ENCODE results near the gene CYP1A1.
"Not testable (repeated sequence)": the region's sequence is repeated elsewhere in the genome, so short reads cannot be mapped to it uniquely, and the experiment has no call there.

The CYP1A1 gene

DNA sequence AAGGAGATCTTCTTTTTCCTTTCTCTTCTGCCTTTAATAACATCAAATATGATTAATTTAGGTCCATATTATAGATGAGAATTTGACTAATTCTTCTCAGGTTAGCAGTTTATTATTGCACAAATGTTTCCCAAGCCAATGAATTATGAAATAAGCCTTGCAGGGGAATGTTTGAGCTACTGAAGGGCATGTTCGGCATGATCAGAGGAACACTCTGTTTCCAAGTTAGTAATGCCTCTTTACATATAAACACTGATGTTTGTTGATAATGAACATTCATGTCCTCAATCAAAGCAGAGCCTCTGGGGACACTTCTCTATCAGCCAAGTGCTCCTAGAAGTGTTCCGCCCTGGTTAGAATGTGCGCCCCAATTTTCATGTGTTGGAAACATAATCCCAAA is 10.0 kb upstream of the CYP1A1 start:
- no peak for DNase-seq (ENCODE audit: low read depth)

DNA sequence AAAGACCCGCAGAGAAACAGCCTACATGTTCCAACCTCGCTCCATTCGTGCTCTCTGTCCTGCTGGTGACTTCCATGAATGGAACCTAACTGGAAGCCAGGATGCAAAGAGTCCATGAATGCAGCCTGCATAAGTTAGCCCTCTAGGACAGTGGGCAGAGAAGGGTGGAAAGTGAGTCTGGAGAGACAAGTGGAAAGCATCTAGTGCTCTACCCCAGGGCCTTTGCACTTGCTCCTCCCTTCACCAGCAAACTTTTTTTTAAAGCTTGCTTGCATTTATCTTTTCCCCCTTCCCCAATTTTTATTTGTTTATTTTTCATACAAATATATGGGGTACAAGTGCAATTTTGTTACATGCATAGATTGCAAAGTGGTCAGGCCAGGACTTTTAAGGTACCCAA is 7.9 kb upstream of the CYP1A1 start:
- DNase-seq (ENCODE audit: low read depth) = no peak

DNA sequence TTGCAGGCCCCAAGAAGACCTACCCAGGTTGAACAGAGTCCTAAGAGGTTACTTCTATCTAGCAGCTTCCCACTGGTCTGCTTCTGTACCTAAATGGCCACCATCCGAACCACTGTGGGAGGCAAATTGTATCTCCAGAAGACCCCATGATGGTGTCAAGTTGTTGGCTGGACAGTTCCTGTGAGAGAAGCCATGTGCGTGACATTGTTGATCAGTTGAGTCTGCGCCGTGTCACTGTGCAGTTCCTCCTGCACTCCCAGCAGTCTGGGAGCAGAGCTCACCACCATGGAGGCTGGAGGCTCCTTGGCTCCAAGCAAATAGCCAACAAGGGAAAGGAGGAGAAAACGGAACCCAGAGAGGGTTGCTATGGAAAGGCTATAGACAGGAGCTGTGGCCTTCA is 7.5 kb upstream of the CYP1A1 start:
- no peak for DNase-seq (ENCODE audit: low read depth)

DNA sequence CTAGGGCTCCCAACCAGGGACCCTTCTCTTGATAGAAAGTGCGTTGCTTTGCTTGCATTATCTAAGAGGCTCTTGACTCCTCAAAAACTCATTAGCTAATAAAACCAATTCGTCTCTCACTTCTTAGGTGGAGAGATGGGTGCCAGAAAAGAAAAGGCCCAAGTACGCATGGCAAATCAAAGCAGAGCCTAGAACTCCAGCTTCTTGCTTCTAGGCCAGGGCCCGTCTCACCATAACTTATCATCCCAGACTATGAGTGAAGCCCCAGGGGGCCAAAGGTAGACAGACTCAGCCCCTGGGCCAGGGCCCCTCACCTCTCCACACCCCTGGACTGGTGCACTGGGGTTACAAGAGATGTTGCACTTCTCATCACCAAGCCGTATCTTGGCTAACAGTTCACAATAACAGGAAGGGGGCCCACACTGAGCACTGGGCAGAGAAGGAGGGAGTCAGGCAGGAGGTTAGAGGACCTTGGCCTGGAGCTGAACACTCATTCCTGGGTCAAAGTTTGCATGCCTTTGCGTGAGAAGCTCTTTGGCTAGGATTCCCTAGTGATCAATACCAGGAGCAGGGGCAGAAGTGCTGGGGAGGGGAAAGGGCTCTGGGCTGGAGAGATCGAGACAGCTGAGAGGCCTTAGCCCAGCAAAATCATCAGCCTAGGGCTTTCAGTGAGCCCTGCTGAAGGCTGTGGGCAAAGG is 5.4 kb upstream of the CYP1A1 start:
- DNase-seq (ENCODE audit: low read depth) = no peak

DNA sequence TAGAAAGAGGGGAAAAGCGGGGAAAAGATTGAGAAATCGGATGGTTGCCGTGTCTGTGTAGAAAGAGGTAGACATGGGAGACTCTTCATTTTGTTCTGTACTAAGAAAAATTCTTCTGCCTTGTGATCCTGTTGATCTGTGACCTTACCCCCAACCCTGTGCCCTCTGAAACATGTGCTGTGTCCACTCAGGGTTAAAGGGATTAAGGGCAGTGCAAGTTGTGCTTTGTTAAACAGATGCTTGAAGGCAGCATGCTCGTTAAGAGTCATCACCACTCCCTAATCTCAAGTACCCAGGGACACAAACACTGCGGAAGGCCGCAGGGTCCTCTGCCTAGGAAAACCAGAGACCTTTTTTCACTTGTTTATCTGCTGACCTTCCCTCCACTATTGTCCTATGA is 4.0 kb upstream of the CYP1A1 start:
- not testable (repeated sequence) for DNase-seq (ENCODE audit: low read depth)

DNA sequence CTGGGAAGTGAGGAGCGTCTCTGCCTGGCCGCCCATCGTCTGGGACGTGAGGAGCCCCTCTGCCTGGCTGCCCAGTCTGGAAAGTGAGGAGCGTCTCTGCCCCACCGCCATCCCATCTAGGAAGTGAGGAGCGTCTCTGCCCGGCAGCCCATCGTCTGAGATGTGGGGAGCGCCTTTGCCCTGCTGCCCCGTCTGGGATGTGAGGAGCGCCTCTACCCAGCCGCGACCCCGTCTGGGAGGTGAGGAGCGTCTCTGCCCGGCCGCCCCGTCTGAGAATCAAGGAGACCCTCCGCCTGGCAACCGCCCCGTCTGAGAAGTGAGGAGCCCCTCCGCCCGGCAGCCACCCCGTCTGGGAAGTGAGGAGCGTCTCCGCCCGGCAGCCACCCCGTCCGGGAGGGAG is 3.4 kb upstream of the CYP1A1 start:
- not testable (repeated sequence) for DNase-seq (ENCODE audit: low read depth)

DNA sequence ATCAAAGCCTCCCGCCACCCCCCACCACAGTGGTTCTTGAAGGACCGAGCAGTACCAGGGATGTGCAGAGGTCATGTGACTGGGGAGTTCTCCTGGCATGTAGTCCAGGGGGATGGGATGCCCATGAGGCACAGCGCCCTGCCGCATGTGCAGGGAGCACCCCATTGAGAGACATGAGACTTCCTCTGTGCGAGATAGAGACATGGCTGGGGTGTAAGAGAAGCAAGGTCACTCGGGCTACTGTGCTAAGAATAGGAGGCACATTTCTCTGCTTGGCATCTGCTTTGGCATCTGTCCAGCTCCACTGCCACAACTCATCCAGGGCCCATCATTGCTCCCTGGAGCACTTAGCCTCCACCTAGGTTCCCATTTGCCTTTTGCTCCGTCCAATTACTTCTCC is 2.4 kb upstream of the CYP1A1 start:
- DNase-seq (ENCODE audit: low read depth) = no peak

DNA sequence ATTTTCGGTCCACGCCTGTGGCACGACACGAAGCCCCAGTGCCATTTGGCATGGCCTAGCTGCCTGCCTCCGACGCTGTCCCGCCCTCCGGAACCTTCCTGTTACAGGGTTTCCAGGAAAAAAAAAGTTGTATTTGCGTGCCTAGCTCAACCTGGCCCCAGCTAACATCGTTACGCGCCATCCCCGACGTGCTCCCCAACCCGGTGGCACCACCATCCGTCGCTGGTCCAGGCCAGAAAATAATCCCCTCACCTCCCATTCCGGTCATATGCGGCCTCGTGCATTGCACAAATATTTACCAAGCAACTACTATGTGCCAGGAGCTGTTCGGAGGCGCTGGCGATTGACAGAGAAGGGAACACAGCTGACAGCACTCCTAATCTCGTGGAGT is 1.4 kb upstream of the CYP1A1 start:
- no peak for DNase-seq (ENCODE audit: low read depth)

DNA sequence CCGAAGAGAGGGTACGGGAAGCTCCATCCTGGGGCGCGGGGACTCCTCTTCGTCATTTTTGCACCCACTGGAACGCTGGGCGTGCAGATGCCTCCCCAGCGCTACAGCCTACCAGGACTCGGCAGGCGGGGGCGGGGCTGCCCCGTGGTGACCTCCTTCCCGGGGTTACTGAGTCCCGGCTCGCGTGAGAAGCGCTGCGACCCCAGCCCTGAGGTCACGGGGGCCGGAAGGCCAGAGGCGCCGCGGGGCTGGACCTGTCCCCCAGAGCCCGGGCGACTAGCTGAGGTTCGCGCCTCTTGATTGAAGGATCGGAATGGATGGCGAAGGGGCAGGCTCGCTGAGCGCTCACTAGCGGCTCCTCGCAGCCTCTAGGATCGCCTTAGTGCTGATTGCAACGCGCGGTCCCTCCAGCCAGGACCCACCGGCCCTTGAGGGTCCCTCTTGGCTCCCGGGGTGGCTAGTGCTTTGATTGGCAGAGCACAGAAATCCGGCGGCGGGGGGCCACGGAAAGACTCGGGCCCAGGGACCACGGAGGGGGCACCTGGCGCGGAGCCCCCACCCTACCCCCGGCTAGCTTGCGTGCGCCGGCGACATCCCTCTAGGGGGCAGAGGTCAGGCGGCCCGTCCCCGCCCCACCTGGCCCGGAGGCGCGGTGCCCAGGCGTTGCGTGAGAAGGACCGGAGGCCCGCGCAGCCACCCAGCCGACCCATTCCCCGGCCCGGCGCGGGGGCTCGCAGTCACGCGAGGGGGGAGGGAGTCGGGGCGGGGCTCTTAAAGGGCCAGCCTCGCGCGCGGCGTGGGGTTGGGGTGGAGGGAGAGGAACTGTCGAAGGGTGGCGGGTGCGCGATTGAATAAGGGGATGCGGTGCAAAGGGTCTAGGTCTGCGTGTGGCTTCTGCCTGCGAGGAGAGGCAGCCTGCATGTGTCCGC is 781 bp upstream of the CYP1A1 start:
- DNase-seq (ENCODE audit: low read depth) = peak; percentile 58

DNA sequence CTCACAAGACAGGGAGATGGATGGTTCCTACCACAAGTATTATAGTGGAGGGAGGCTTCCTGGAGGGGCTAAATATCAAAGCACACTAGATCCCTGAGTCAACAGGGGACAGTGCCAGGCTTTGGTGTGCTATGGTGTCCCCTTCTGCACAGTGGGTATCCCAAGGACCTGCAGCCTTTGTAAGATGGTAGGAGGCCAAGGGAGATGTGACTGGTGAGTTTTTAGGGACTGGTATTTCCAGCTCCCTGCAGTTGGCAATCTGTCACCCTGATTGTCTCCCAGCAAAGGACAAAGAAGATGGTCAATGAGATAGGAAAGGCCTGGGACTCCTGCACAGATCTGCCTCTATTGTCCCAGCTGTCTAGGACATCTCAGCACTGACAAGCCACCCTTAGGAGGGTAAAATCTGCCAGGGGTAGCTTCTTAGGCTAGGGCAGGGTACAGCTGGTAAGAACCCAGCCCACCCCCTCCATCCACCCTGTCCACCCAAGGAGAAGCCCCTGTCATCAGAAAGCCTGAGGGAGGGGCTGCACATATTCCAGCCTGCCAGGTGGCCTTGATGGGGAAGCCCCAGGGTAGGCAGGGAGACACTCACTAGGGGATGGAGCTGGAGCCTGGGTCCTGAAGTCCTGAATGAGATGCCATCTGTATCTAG is 631 bp downstream of the CYP1A1 start:
- DNase-seq (ENCODE audit: low read depth) = no peak

DNA sequence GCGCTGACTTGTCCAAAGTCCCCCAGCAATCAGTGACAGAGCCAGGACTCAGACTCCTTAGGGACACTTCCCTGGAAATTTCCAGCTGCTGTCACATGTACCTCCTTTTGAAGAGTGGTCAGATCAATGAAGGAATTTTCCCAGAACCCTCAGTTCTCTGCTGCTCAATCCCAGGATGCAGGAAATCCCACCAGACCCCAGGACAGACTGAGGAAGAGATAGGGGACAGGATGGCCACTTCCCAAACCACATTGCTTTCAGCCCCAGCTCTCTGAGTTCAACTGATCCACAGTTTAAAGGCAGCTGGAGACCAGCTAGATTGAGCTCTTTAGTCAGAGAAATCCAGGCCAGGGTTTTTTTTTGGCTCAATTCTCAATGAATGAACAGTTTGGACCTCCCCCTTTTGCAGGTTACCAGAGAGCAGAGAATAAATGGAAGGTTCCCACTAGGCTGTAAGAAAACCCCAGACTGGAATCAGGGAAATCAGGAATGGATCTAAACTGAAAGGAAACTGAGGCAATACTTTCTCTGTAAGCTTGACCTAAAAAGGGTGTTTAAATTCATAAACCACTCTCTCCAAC is 1.5 kb downstream of the CYP1A1 start:
- no peak for DNase-seq (ENCODE audit: low read depth)

DNA sequence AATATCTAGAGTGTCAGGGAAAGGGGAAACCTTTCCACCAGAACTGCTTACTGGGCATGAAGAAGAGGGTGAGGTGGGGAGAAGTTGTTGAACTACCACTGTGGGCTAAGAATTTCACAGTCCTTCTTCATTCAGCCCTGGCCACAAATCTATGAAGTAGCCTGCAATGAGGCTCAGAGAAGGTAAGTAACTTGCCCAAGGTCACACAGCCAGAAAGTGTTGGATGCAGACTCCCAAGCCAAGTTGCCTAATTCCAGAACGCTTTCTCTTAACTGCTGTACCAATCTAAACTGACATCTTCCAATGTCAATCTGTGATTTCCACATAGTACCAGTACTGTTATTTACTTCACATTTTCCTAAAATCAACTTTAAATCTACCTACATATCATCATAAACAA is 2.1 kb downstream of the CYP1A1 start:
- DNase-seq (ENCODE audit: low read depth) = no peak

DNA sequence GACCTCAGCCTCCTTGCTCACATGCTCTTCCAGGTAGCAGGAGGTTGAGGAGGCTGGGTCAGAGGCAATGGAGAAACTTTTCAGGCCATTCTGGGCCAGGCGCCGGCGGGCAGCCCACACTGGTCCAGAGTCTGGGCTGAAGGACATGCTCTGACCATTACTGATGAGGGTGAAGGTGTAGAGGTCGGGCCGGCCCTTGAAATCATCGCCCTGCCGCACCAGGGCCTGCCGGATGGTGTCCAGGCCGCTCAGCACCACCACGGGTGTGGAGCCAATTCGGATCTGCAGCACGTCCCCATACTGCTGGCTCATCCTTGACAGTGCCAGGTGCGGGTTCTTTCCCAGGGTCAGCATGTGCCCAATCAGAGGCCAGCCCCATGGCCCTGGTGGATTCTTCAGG is 2.7 kb downstream of the CYP1A1 start:
- no peak for DNase-seq (ENCODE audit: low read depth)

DNA sequence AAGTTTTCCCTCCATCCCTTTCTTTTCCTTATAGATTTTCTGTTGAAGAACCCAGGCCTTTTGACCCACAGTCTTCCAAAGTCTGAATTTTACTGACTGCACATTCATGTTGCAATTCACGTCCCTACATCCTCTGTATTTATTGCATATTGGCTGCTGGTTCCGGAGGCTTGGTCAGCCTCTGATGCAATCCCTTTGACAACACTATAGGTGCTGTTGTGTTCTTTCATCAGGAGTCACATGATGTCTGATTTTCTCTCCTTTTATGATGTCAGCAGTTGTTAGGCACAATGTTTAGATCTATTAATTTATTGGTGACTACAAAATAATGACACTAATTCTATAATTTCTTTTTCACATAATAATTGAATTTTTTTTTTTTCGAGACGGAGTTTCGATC is 8.7 kb downstream of the CYP1A1 start:
- no peak for DNase-seq (ENCODE audit: low read depth)

DNA sequence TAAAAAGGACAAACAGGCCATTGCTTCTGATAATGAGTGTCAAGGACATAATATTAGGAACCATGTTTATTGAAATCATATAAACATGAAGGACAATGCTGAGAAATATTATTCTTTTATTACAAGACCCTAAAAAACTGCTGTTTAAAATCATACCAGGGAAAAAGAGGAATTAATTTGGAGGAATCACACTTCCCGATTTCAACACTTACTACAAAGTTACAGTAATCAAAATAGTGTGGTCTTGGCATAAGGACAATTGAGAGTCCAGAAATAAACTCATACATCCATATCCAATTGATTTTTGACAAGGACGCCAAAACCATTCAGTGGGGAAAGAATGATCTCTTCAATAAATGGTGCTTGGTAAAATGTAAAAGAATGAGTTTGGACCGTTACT is 13.0 kb downstream of the CYP1A1 start:
- no peak for DNase-seq (ENCODE audit: low read depth)

DNA sequence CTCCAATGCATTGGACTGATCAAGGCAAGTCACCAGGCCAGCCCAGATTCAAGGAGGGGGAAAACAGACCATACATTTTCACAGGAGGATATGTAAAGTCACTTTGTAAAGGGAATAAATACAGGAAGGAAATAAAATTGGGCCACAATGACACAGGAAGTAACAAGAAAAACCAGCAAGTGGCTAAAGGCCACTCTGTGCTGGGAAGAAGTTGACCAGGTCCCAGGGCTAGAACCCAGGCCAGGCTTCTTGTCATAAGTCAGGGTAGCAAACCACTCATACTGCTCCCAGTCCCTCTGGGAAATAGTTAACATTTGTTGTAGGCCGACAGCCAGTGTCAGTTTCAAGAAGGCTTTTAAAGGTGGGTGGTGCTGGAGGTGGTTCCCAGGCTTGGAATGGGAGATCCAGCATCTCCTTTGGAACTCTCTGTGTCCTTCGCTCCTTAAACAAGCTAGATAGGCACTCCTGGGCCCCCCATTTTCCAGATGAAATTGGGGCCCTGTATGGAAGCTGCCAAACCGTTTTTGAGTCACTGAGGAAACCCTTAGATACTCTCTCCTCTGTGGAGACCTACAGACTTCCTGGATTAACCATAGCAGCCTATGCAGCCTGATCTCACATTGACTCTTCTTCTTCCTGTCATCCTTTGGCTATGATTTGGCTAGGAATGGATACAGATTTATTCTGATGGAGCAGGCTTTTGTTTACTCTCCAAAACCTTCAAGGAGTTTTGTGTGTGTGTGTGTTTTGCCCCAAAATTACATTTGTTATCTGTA is 14.8 kb downstream of the CYP1A1 start:
- no peak for DNase-seq (ENCODE audit: low read depth)

DNA sequence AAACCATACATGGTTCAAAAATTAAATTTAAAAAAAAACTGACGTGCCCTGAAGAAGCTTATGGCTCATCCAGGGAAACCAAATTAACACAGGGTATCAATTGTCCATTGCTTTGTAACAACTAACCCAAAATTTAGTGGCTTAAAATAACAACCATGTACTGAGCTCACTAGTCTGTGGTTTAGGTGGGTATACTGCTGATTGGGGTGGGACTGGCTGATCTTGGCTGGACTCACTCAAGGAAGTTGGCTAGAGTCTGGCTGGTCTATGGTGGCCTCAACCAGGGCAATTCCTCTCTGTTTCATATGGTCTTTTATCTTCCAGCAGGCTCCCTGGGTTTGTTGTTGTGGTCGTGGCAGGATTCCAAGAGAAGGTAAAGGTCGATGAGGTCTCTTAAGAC is 15.4 kb downstream of the CYP1A1 start:
- DNase-seq (ENCODE audit: low read depth) = no peak

DNA sequence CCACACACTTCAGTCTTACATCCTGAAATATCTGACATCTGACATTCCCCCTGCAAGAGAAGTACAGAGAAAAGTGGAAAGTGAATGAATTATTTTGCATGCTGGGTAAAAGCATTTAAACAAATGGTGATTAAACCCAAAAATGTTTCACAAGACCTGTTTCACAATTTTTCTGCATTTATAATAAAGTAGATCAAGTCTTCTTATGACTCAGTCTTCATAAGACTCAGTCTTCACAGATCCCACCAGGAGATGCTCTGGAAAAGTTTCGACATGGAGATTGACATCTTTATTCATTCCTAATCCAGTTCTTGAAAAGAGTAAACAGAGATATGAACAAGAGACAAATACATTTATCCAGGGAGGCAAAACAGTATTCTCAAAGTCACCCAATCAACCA is 16.3 kb downstream of the CYP1A1 start:
- no peak for DNase-seq (ENCODE audit: low read depth)

DNA sequence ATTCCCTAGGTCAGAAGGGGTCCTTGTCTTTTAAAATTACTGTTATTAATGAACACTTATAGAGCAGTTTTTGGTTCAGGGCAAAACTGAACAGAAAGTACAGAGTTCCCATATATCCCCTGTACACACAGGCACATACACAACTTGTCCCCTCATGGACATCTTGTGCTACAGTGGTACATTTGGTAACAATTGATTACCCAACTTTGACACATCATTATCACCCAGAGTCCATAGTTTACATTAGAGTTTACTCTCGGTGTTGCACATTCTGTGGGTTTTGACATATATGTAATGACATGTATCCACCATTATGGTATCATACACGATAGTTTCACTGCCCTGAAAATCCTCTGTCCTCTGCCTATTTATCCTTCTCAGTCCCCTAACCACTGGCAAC is 28.5 kb downstream of the CYP1A1 start:
- DNase-seq (ENCODE audit: low read depth) = no peak

DNA sequence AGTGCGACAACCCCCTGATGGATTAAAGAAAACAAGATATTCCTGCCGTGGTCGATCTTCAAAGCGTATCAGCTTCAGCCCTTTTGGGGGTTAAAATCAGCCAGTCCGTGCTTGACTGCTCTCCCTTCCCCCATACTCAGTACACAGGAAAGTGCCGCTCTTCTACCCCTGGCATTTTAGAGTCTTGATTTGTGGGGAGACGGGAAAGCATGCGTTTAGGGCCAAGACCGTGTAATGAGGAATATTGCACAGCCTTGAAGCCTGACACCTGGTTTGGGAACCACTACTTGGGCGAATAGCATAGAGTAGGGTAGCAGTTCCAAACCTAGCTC is 29.0 kb downstream of the CYP1A1 start:
- DNase-seq (ENCODE audit: low read depth) = no peak

DNA sequence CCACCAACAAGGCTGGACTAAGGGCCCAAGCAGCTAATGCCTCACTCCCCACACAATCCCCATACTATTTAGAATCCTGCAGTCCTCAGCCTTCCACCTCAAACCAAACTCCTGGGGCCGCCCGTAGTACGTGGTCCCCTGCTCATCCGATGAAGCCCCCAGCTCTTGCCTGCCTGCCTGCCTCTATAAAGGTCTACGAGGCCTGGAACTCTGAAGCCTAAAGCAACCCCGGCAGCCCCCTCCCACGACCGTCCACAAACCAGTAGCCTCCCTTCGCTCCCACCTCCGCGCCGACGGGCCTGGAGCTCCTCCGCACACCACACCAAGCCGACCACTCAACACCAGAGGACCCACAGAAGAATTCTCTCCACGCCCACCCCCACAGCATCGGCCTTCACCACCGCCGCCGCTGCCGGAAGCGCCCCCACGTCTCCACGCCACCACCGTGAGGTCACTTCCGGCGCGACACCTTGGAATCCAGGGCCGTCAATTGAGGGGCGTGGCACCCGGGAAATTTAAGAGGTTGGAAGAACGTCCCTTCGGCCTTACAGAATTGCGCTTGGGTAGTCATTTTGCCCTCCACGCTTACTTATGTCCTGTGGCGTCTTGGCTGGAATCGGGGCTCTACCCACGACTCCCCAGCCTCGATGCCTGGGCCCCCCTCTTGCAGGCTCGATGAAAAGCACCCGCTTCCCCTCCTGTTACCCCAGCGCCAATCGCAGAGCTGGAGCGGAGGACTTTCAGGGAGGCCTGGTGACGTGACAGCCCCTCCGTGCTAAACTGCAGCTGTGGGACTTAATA is 29.5 kb downstream of the CYP1A1 start, which contains the start of gene EDC3:
EDC3 (minus strand) TSS at position 428 of the 801 bp plus-strand sequence. CDS start 20,900 bp downstream, outside the sequence.
- peak; percentile 81 for DNase-seq (ENCODE audit: low read depth)

All from activated T-cell treated with anti-CD3 and anti-CD28 coated beads for 48 hours (primary cell).